Measurements from ENCODE around the gene ZFYVE26. TPM values are rescaled to one million over a fixed set of nuclear protein-coding genes. Genes with fewer than 3 reads are reported as not detected.

The ZFYVE26 gene
- total RNA-seq, 2 donors from 2014 or later, result 12.2 to 33.7 TPM

DNA sequence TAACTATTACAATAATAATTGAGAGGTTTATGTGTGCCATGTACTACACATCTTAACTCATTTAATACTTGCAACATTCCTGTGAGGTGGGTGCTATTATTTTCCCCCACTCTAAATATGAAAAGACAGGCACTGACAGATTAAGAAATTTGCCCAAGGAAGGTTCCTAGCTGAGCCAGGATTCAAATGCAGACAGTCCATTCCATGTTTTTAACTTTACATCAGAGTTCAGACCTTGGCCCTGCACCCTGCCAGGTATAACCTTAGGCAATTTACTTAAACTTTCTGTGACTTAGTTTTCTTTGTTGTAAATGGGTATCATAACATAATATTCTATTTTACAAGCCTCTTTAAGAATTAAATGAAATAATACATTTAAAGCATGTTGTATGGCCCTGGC is 88.1 kb downstream of the ZFYVE26 start:
- no peak for DNase-seq (ENCODE audit: low spot score)
- Histone ChIP-seq H3K9me3 (no peaks in the 10 kb centered on the region), H3K36me3 (no peaks in the 10 kb centered on the region), H3K27me3 (replicated peaks; ENCODE audit: insufficient read depth) (no peaks in the 10 kb centered on the region), H3K27ac (no peak overlapping the region), H3K4me1 (replicated peaks) (no peaks in the 10 kb centered on the region), H3K4me3 (no peak overlapping the region)
- intact Hi-C loops (cut with DNase I), result no loop called here
- no peak for TF ChIP-seq POLR2A (IDR thresholded peaks at IDR 0.05)
- TF ChIP-seq POLR2AphosphoS5 (IDR thresholded peaks at IDR 0.05), result no peak
- TF ChIP-seq, protein P1, sequence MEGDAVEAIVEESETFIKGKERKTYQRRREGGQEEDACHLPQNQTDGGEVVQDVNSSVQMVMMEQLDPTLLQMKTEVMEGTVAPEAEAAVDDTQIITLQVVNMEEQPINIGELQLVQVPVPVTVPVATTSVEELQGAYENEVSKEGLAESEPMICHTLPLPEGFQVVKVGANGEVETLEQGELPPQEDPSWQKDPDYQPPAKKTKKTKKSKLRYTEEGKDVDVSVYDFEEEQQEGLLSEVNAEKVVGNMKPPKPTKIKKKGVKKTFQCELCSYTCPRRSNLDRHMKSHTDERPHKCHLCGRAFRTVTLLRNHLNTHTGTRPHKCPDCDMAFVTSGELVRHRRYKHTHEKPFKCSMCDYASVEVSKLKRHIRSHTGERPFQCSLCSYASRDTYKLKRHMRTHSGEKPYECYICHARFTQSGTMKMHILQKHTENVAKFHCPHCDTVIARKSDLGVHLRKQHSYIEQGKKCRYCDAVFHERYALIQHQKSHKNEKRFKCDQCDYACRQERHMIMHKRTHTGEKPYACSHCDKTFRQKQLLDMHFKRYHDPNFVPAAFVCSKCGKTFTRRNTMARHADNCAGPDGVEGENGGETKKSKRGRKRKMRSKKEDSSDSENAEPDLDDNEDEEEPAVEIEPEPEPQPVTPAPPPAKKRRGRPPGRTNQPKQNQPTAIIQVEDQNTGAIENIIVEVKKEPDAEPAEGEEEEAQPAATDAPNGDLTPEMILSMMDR (IDR thresholded peaks at IDR 0.05), result no peak

DNA sequence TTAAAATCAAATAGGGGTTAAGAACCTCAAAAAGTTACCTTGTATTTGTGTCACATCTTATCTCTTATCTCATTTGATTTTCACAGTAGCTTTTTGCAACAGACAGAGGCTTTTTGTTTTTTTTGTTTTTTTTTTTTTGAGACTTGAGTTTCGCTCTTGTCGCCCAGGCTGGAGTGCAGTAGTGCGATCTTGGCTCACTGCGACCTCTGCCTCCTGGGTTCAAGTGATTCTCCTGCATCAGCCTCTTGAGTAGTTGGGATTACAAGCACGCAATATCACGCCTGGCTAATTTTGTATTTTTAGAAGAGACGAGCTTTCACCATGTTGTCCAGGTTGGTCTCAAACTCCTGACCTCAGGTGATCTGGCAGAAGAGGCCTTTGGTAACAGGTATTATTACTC is 89.0 kb downstream of the ZFYVE26 start:
- no peaks in the 10 kb centered on the region for H3K4me1 ChIP-seq (replicated peaks)
- DNase-seq (ENCODE audit: low spot score), result no peak
- no peaks in the 10 kb centered on the region for H3K9me3 ChIP-seq
- no peak overlapping the region for H3K4me3 ChIP-seq
- TF ChIP-seq, protein P1 (IDR thresholded peaks at IDR 0.05), result no peak
- no peak for TF ChIP-seq POLR2A (IDR thresholded peaks at IDR 0.05)
- no peak for TF ChIP-seq POLR2AphosphoS5 (IDR thresholded peaks at IDR 0.05)
- no peak overlapping the region for H3K27ac ChIP-seq
- no peaks in the 10 kb centered on the region for H3K27me3 ChIP-seq (replicated peaks; ENCODE audit: insufficient read depth)
- H3K36me3 ChIP-seq, result no peaks in the 10 kb centered on the region
- intact Hi-C loops (cut with DNase I), result no loop called here
- 95% methylated on average over 7 of the region's 7 CpGs for WGBS

DNA sequence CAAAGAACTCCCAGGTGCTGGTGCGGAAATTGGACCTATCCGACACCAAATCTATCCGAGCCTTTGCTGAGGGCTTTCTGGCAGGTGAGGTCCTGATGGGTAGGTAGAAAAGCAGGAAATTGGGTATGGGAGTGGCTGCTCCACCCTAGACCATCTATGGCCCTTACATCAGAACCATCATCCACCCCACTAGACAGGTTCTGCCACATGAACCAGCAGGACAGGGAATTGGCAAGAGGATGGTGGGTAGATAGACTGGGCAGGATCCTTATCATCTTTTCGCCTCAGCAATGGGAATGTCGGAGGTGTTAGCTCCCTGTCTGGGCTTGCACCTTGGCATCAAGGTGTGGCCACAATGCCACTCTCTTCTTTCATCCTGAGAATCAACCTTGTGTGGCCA is 91.2 kb downstream of the ZFYVE26 start:
- no peaks in the 10 kb centered on the region for H3K4me1 ChIP-seq (replicated peaks)
- 64% methylated on average over 5 of the region's 5 CpGs for WGBS
- TF ChIP-seq POLR2AphosphoS5 (IDR thresholded peaks at IDR 0.05), result no peak
- TF ChIP-seq POLR2A (IDR thresholded peaks at IDR 0.05), result no peak
- TF ChIP-seq, protein P1 (IDR thresholded peaks at IDR 0.05), result no peak
- no peaks in the 10 kb centered on the region for H3K27me3 ChIP-seq (replicated peaks; ENCODE audit: insufficient read depth)
- intact Hi-C loops (cut with DNase I), result no loop called here
- no peak overlapping the region for H3K27ac ChIP-seq
- no peaks in the 10 kb centered on the region for H3K36me3 ChIP-seq
- H3K9me3 ChIP-seq, result no peaks in the 10 kb centered on the region
- no peak overlapping the region for H3K4me3 ChIP-seq
- DNase-seq (ENCODE audit: low spot score), result no peak

DNA sequence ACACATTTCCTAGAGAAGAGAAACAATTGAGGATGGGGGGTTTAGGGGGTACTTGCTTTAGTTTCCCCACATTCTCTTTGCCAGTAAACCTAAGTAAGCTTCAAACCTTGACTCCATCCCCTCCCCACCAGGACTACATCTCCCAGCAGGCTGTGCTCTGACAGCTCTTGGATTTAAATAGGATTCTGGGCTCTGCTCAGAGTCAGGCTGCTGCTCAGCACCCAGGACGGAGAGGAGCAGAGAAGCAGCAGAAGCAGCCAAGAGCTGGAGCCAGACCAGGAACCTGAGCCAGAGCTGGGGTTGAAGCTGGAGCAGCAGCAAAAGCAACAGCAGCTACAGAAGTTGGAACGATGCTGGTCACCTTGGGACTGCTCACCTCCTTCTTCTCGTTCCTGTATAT is 94.1 kb downstream of the ZFYVE26 start:
- Histone ChIP-seq H3K27ac (no peak overlapping the region), H3K4me3 (no peak overlapping the region), H3K9me3 (no peaks in the 10 kb centered on the region), H3K27me3 (replicated peaks; ENCODE audit: insufficient read depth) (no peaks in the 10 kb centered on the region), H3K36me3 (no peaks in the 10 kb centered on the region), H3K4me1 (replicated peaks) (no peaks in the 10 kb centered on the region)
- 1% methylated on average over 3 of the region's 3 CpGs for WGBS
- DNase-seq (ENCODE audit: low spot score), result peak; percentile 39
- intact Hi-C loops (cut with DNase I), result no loop called here
- TF ChIP-seq POLR2AphosphoS5 (IDR thresholded peaks at IDR 0.05), result peak; percentile 44
- TF ChIP-seq POLR2A (IDR thresholded peaks at IDR 0.05), result no peak

DNA sequence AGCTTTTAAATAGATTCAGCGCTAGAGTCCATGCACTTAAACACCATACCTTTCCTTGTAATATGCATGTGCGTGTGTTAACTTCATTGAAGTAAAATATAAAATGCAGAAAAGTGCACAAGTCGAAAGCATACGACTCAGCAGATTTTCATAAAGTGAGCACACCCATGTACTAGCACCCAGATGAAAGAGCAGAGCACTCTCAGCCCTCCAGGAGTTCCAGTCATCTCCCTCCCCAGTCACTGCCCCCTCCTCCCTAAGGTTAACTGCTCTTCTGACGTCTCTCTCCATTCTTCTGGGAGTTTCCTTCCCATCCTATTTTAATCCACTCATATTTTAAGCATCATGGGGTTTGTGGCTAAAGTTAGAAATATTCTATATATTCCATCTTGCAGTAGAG is 94.5 kb downstream of the ZFYVE26 start:
- Histone ChIP-seq H3K4me3 (no peak overlapping the region), H3K27ac (no peak overlapping the region), H3K4me1 (replicated peaks) (no peaks in the 10 kb centered on the region), H3K36me3 (no peaks in the 10 kb centered on the region), H3K9me3 (no peaks in the 10 kb centered on the region), H3K27me3 (replicated peaks; ENCODE audit: insufficient read depth) (no peaks in the 10 kb centered on the region)
- no peak for TF ChIP-seq POLR2A (IDR thresholded peaks at IDR 0.05)
- TF ChIP-seq POLR2AphosphoS5 (IDR thresholded peaks at IDR 0.05), result no peak
- TF ChIP-seq, protein P1 (IDR thresholded peaks at IDR 0.05), result no peak
- DNase-seq (ENCODE audit: low spot score), result no peak
- 64% methylated on average over 5 of the region's 5 CpGs for WGBS
- intact Hi-C loops (cut with DNase I), result no loop called here
